ENCODE results near the gene PALM. TPM values are rescaled to one million over a fixed set of nuclear protein-coding genes. Genes with fewer than 3 reads are reported as not detected.
A peak's percentile ranks its signal among the peaks of the same experiment; 100 is the strongest.
"Not testable (repeated sequence)": the region's sequence is repeated elsewhere in the genome, so short reads cannot be mapped to it uniquely, and the experiment has no call there.

Gene PALM
- total RNA-seq, 1 donor from 2014 or later: 30.1 TPM

- intact Hi-C loops (cut with micrococcal nuclease); ATAC-seq; DNase-seq: not testable (repeated sequence)
These were observed 8.8 kb upstream of the PALM start for GRCh38 chr19:699885-700284.

- DNase-seq; ATAC-seq; intact Hi-C loops (cut with micrococcal nuclease): not testable (repeated sequence)
These were observed 5.9 kb upstream of the PALM start for GRCh38 chr19:702847-703246.

GRCh38 chr19:703329-703650 is 5.4 kb upstream of the PALM start:
- intact Hi-C loops (cut with micrococcal nuclease): no loop called here
- DNase-seq (no peak), ATAC-seq (no peak)

GRCh38 chr19:703651-704446 is 4.9 kb upstream of the PALM start:
- ATAC-seq: peak; percentile 79
- intact Hi-C loops (cut with micrococcal nuclease): no loop called here

GRCh38 chr19:704447-704741 is 4.3 kb upstream of the PALM start:
- DNase-seq (no peak), ATAC-seq (no peak)
- intact Hi-C loops (cut with micrococcal nuclease): no loop called here

More at GRCh38 chr19:703651-704446, 4.9 kb upstream of the PALM start:
- DNase-seq: peak; percentile 89

- intact Hi-C loops (cut with micrococcal nuclease): no loop called here
- DNase-seq (no peak), ATAC-seq (peak; percentile 14)
These were observed 645 bp downstream of the PALM start for GRCh38 chr19:709196-709964.

GRCh38 chr19:709965-710571 is 1.3 kb downstream of the PALM start:
- intact Hi-C loops (cut with micrococcal nuclease): no loop called here
- DNase-seq (peak; percentile 79), ATAC-seq (peak; percentile 71)

GRCh38 chr19:710767-711166 is 2.0 kb downstream of the PALM start:
- peak; percentile 51 for DNase-seq
- peak; percentile 16 for ATAC-seq

GRCh38 chr19:711254-711653 is 2.5 kb downstream of the PALM start:
- DNase-seq (no peak), ATAC-seq (no peak)
- intact Hi-C loops (cut with micrococcal nuclease): no loop called here

More at GRCh38 chr19:710767-711166, 2.0 kb downstream of the PALM start:
- intact Hi-C loops (cut with micrococcal nuclease): no loop called here

GRCh38 chr19:715347-715746 is 6.6 kb downstream of the PALM start:
- no peak for ATAC-seq
- DNase-seq: no peak
- intact Hi-C loops (cut with micrococcal nuclease): no loop called here

- peak; percentile 34 for ATAC-seq
- intact Hi-C loops (cut with micrococcal nuclease): no loop called here
- DNase-seq: no peak
These were observed 9.7 kb downstream of the PALM start for GRCh38 chr19:718251-718951.

GRCh38 chr19:718991-719512 is 10.3 kb downstream of the PALM start:
- peak; percentile 80 for ATAC-seq

GRCh38 chr19:719636-720344 is 11.1 kb downstream of the PALM start:
- ATAC-seq (peak; percentile 14), DNase-seq (no peak)
- intact Hi-C loops (cut with micrococcal nuclease): no loop called here

More at GRCh38 chr19:718991-719512, 10.3 kb downstream of the PALM start:
- intact Hi-C loops (cut with micrococcal nuclease): no loop called here
- DNase-seq: peak; percentile 83

GRCh38 chr19:720345-721160 is 11.8 kb downstream of the PALM start:
- DNase-seq (no peak), ATAC-seq (peak; percentile 24)
- intact Hi-C loops (cut with micrococcal nuclease): no loop called here

- intact Hi-C loops (cut with micrococcal nuclease): no loop called here
- peak; percentile 67 for DNase-seq
- ATAC-seq: peak; percentile 25
These were observed 13.9 kb downstream of the PALM start for GRCh38 chr19:722553-723101.

- DNase-seq (no peak), ATAC-seq (no peak)
- intact Hi-C loops (cut with micrococcal nuclease): no loop called here
These were observed 14.5 kb downstream of the PALM start for GRCh38 chr19:723247-723646.

GRCh38 chr19:723714-724113 is 15.0 kb downstream of the PALM start:
- ATAC-seq (no peak), DNase-seq (no peak)
- intact Hi-C loops (cut with micrococcal nuclease): no loop called here

All from left ventricle myocardium superior (tissue), 1 donor.